Measurements from ENCODE around the gene MEGF6. TPM values are rescaled to one million over a fixed set of nuclear protein-coding genes. Genes with fewer than 3 reads are reported as not detected.

MEGF6 gene
- total RNA-seq, 1 experiment from 2014 or later = 21.3 TPM

DNA sequence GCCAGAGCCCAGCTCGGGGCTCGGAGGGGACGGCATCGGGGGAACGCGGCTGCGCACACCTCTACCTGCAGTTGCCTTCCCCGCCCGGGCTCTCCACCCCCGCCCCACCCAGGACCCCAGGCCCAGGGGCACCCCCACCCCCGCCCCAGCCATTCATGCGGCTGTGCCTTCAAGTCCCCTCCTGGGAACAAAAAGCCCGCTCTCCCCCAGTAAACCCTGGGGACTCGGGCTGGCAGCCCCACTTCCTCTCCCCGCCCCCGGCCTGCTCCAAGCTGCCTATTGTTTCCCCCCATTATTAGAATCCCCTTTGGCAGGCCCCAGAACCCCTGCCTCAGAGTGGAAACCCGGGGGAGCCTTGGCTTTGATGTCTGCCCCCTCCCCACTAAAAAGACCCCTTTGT, 18.0 kb downstream of the MEGF6 start:
- no peak for DNase-seq
- no peak overlapping the region for H4K5ac ChIP-seq (ENCODE audit: insufficient read length, low read depth, low read length)
- no peak overlapping the region for H4K8ac ChIP-seq (replicated peaks; ENCODE audit: insufficient read length, low read depth, low read length)
- Mint-ChIP-seq H3K9me3 (no peaks in the 10 kb centered on the region), H3K4me1 (peaks cover 18 to 46% of the 10 kb centered on the region in 2 experiments), H3K27me3 (ENCODE audit: low read depth) (no peaks in the 10 kb centered on the region), H3K36me3 (ENCODE audit: insufficient read depth in 1 of 3, low read depth in 3 of 3) (peaks cover 0 to 5% (median 2%) of the 10 kb centered on the region in 3 experiments; a peak in 2 of 7 replicates), H3K27ac (no peak overlapping the region), H3K4me3 (no peak overlapping the region)
- no peak overlapping the region for H3K27ac ChIP-seq (ENCODE audit: insufficient read length, low read depth, low read length)
- H3T11ph ChIP-seq (ENCODE audit: low read length) = no peak overlapping the region
- H3K4me1 ChIP-seq (ENCODE audit: insufficient read depth, low read length) = peaks cover 3% of the 10 kb centered on the region; the same call in 1 of the 2 replicates
- H3K9ac ChIP-seq (ENCODE audit: extremely low read depth, insufficient read length, low read length) = no peak overlapping the region
- H4K91ac ChIP-seq (ENCODE audit: insufficient read length, low read depth, low read length) = no peak overlapping the region
- H3K27me3 ChIP-seq (ENCODE audit: insufficient read depth, low read length) = no peaks in the 10 kb centered on the region
- H3K79me1 ChIP-seq (ENCODE audit: insufficient read depth, low read depth, low read length, poor library complexity, severe bottlenecking) = no peaks in the 10 kb centered on the region
- no peak overlapping the region for H3K18ac ChIP-seq (ENCODE audit: insufficient read length, low read depth, low read length)
- no peaks in the 10 kb centered on the region for H3K23me2 ChIP-seq (ENCODE audit: insufficient read length, low read depth, low read length, poor library complexity, severe bottlenecking)
- H2BK20ac ChIP-seq (ENCODE audit: low read depth, low read length, poor library complexity, severe bottlenecking) = no peak overlapping the region
- no CpG with 5 or more reads among the region's 17 CpGs for WGBS (ENCODE audit: extremely low coverage, insufficient read length, low lambda C conversion rate)
- no peak overlapping the region for H3K14ac ChIP-seq (ENCODE audit: insufficient read depth, low read length)
- H3K9me3 ChIP-seq (ENCODE audit: control insufficient read depth, low read depth, low read length) = no peaks in the 10 kb centered on the region
- no peak overlapping the region for H2BK5ac ChIP-seq (ENCODE audit: insufficient read length, low read length)
- H3K4ac ChIP-seq (ENCODE audit: low read depth, low read length) = no peak overlapping the region
- H4K20me1 ChIP-seq (ENCODE audit: control insufficient read depth, insufficient read depth, insufficient read length) = no peaks in the 10 kb centered on the region
- no peak overlapping the region for H3K56ac ChIP-seq (ENCODE audit: insufficient read length, low read depth, low read length)
- H2BK15ac ChIP-seq (ENCODE audit: low read depth, low read length) = no peak overlapping the region
- H2BK120ac ChIP-seq (ENCODE audit: low read depth, low read length, poor library complexity, severe bottlenecking) = no peak overlapping the region
- no peak overlapping the region for H2BK12ac ChIP-seq (ENCODE audit: insufficient read length, low read depth, low read length)
- H2AK5ac ChIP-seq (ENCODE audit: insufficient read length, low read length) = no peak overlapping the region
- H2AFZ ChIP-seq (ENCODE audit: low read length) = no peak overlapping the region
- H3K23ac ChIP-seq (ENCODE audit: insufficient read length, low read depth, low read length) = no peak overlapping the region
- H3K79me2 ChIP-seq (ENCODE audit: insufficient read depth, low read length) = no peaks in the 10 kb centered on the region
- TF ChIP-seq, protein P1, sequence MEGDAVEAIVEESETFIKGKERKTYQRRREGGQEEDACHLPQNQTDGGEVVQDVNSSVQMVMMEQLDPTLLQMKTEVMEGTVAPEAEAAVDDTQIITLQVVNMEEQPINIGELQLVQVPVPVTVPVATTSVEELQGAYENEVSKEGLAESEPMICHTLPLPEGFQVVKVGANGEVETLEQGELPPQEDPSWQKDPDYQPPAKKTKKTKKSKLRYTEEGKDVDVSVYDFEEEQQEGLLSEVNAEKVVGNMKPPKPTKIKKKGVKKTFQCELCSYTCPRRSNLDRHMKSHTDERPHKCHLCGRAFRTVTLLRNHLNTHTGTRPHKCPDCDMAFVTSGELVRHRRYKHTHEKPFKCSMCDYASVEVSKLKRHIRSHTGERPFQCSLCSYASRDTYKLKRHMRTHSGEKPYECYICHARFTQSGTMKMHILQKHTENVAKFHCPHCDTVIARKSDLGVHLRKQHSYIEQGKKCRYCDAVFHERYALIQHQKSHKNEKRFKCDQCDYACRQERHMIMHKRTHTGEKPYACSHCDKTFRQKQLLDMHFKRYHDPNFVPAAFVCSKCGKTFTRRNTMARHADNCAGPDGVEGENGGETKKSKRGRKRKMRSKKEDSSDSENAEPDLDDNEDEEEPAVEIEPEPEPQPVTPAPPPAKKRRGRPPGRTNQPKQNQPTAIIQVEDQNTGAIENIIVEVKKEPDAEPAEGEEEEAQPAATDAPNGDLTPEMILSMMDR (conservative IDR thresholded peaks at IDR 0.05) = no peak
- H3K4me2 ChIP-seq (ENCODE audit: insufficient read depth, insufficient read length, low read length) = no peak overlapping the region
